Suppressor macrophage treated with lipopolysaccharide for 4 hours (primary cell): ENCODE measurements around the gene SORCS2.

Experiments used
- DNase-seq: peaks from one replicate; pipeline ENCODE4 v3.0.0-alpha.2; 2020

SORCS2 gene

DNA sequence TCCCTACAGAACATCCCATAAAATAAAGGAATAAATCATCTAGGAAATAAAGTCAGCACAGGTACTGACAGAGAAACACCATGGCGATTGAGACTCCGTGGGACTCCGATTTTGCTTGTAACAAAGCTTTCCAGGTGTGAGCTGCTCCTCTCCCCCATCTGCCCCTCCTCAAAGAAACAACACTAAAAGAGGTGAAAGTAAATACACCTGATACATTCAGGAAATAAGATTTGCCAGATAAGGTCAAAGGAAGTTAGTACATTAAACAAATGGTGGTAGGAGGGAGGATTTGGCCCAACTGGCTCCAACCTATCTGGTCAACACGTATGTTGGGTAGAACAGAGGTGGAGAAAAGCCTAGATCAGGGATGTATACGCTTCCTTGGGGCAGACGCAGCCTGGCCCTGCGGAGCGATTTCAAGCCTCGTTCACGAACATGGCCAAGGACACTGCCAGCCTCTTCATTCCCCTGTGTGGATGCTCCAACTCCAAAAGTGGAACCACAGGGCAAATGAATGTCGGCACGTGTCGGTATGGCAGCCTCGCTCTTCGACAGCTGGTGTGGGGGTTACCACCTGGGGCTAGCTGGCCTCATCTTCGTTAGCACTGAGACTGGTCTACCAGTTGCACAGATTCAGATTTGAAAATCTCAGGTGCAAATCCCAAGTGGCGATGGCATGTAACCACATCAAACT lies 584.8 kb downstream of the SORCS2 start:
- DNase-seq: no peak

DNA sequence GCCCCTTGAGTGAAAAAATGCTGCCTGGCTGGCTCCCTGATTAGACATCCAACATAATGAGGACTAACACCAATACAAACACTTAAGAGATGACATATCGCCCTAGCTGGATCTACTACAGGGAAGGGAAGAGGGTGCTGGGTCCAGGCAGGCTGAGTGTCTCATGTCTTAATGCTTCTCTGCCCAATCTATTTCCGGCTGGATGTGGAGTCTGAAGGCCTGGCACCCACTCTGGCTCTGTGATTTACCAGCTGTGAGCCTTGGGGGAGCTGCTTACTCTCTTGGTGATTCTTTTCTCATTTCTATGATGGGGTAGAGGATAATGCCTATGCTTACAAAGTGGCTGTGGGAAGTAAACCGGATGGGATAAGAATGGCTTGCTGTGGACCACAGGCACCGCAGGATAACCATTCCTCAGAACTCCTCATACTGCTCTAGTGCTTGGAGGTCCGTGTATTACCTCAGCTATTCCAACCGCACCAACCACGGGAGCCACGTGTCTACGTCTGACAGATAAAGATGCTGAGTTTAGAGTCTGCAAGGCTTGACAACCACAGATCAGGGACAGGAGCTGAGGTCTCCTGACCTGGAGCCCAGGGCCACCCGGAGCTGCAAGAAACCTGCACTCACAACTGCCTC lies 585.7 kb downstream of the SORCS2 start:
- DNase-seq: no peak

DNA sequence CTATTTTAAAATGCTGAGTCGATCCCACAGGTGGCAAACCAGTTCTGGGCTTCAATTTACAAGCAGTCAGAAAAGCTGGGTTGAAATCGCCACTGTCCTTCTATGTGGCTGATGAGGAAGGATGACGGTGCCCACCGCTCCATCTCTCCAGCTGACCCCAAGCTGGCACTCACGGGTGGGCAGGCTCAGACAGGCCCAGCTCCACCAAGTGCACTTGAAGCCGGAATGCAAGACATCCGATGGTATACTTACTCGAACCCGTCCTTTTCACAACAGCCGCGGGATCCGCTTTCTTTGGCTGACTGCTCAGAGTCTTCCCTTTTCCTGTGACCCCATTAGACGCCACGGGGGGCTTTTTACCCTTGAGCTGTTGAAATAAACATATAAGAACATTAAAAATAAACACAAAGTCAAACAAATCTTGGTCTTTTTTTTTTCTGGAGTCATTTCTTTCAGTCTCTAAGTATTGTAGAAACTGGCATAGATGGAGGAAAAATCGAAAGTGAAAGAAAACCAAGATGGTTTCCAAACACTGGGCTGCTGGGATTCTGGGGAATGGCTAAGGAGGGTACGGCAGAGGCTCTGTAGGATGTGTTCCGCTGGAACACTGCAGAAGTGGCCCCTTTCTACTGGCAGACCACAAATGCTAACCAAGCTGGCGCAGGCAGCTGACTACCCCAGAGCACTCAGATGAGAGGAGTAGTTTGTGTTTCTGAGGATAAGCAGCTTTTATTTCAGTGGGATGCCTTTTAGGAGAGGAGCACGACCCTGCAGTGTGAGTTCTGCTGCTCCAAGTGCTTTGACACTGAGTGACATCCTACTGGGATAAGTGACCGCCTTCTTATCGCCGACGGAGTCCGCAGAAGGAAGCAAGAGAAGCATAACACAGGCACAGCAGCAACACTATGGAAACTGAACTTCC lies 586.4 kb downstream of the SORCS2 start:
- no peak for DNase-seq

DNA sequence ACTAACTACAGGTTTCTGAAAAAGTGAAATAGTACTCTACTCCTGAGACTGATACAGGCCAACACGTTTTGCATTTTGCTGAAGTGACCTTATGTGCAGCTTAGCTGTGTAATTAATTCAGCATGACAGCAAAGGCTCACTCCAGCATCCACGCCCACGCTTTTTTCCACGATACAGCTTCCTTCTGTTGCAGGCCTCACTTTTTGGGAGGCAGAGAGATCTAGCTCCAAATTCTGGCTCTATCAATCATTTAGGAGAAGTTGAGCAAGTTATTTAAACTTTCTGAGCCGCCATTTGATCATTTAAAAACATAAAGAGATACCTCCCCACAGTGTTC lies 587.1 kb downstream of the SORCS2 start:
- DNase-seq: no peak

DNA sequence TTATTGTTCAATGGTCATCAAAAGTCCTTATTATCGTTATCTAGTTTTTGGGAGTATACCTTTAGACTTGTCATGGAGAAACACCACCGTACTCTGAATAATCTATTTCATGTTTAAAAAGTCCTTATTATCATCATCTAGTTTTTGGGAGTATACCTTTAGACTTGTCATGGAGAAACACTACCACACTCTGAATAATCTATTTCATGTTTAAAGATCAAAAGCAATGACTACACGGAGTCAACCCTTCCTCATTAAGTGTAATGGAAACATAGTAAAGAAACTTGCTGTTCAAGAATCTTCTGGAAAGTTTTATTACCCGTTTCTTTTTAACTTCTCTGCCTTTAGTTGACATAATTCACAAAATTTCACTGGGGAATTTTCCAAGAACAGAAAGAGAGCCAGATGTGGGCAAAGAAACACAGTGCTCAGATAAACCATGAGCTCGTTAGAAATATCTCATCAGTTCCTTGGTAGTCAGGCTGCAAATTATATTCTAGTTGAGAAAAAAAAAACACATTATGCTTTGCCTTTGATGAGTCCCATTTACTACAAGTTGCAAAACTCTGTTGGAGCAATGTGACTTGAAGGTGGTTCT lies 588.5 kb downstream of the SORCS2 start:
- DNase-seq: no peak

DNA sequence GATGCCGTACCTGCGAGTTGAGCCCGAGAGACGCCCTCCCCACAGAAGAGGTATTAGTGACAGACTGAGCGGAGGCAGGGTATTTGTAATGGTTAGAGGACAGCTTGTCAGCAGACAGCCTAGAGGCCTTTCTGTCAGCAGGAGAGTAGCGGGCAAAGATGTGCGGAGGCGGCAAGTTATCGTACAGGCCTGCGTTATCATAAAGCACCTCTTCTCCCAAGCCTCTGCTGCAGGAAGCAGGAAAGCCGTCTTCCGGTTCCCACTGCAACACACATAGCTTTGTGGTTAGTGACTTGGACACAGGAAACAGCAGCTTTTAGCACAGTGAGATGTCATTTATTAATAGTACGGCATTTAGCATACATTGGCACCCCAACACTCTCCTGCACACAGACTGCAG lies 589.0 kb downstream of the SORCS2 start:
- peak; percentile 9 for DNase-seq

DNA sequence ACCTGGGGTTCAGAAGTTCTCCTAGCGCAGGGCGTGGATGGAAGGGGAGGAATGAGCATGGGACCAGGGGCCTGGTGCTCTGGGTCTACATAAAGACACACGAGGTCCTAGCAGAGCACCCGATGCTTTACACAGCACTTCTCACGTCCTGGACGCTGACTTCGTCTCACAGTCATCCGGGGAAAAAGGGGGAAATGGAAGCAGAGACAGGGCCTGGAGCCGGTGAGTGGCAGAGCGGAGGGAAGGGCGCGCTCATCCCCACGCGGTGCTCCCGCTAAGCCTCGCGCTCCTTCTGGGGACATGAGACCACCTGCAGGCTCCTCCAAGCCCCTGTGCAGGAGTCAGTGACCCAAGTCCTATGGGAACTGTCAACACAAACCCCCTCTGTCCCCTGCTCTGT lies 589.7 kb downstream of the SORCS2 start:
- DNase-seq: no peak

DNA sequence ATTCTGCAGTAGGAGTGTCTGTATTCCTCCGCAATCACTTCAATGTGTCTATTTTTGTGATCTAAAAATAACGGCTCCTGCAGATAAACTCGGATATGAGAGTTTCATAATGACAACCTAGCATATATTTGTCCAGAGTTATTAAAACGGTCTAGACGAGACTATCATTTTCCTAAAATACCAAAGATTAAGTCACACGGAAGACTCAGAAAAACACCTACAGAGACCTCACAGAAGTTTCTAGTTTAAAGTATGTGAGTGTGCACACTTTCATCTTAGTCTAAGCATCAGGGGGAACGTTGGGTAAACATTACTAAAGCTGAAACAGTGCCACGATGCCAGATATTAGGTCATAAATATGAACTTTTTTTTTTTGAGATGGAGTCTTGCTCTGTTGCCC lies 590.4 kb downstream of the SORCS2 start:
- DNase-seq: no peak

DNA sequence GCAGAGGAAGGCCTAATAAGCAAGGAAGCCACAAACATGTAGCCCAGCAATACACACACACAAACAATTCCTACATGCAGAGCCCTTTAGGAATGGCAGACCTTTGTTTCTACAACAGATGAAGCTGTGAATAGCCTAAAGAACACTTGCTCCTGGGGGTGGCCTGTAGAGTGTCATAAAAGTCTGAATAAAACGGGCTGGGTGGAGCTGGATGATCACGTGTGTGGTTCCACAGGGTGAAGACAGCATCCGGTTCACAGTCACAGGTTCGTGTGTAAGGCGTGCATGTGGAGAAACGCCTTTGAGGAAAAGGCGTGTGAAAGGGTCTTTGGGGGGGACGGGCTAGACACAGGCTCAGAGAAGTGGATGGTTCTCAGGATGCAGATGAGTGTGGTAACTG lies 591.2 kb downstream of the SORCS2 start:
- no peak for DNase-seq

DNA sequence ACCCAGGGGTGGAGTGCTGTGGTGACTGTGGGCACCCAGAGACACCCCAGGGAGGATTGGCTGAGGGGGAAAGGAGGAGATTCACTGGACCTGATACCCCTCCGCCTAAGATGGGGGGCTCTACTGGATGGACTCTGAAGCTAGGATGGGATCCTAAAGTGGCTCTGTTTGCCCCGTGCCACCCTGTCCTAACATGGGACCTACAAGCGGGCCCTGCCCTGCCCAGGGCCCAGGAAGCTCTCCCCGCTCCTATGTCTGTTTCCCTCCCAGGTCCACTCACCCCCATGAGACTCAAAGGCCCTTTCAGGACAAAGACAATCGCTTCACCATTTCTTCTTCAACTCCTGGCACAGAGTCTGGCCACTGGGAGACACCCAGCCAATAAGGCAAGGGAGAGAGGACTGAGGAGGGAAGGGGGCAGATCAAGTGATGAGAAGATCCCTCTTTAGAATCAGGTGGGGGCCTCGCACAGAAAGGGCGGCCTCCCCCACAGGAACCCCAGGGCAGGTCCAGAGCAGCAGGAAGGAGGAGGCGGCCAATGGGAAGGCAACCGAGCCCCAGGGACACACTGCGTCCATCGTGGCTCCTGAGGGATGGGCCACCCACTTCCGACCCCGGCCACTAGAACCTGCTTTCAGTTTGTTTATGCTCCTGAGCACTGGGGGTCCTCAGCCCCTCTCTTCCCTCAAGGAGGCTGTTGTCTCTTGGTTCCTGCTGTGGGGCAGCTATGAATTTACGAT lies 592.0 kb downstream of the SORCS2 start:
- DNase-seq: no peak

DNA sequence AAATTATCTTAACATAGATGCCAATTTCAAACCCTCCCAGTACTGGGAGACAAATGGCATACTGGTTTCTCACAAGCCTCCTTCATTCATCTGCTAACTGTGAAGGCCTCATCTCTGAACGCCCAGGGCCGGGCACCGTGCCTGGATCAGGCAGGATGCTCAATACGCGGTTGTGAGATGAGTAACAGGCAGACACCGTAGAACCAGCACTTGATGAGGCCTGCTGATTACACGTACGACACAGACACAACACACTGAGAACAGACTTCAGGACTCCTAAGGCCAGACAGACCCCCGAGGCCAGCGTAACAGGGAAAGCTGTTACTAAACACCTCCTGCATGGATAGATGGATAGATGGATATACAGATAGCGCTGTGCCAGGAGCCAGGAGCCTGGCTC lies 592.7 kb downstream of the SORCS2 start:
- no peak for DNase-seq

DNA sequence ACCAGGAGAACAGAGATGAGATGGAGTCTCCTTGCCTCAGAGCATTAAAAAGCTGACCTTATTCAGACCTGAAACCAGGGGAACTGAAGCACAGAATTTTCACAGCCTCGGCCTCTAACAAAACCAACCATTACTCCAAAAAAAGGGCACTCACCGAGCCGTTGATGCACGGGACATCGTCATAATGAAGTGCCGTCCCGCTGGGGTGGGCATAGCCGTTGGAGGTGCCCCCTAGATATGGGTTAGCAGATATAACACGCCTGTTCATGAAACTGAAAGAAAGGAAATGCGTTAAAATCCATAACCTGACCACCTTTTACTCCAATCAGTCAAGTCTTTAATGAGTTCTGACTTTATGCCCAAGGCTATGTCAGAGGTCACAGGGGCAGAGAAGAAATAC lies 593.7 kb downstream of the SORCS2 start:
- DNase-seq: no peak

DNA sequence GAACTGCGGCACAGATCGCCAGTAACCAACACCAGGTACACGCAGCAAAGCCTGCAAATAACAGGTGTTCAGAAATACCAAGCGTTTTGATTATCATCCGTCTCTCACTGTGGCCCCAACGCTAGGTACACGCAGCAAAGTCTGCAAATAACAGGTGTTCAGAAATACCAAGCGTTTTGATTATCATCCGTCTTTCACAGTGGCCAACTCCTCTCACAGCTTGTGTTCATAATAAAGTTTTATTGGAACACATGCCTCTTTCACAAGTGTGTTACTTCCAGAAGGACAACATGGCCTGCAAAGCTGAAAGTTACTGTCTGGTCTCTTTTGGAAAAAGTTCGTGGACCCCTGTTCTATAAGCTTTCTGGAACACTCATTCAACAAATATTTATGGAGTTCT lies 594.2 kb downstream of the SORCS2 start:
- no peak for DNase-seq

DNA sequence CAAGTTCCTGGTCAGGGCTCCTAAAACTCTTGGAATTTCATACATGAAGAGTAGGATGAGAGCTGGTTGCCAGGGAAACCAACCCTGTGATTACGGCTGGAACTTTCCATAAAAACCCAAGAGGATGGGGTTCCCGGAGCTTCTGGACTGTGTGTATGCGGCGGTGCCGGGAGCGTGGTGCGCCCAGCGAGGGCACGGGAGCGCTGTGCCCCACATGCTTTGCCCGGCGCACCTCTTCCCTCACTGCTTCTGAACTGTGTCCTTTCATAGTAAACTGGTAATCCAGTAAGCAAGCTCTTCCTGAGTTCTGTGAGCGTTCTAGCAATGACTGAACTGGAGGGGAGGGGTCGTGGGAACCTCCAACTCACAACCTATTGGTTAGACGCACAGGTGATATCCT lies 594.7 kb downstream of the SORCS2 start:
- no peak for DNase-seq

DNA sequence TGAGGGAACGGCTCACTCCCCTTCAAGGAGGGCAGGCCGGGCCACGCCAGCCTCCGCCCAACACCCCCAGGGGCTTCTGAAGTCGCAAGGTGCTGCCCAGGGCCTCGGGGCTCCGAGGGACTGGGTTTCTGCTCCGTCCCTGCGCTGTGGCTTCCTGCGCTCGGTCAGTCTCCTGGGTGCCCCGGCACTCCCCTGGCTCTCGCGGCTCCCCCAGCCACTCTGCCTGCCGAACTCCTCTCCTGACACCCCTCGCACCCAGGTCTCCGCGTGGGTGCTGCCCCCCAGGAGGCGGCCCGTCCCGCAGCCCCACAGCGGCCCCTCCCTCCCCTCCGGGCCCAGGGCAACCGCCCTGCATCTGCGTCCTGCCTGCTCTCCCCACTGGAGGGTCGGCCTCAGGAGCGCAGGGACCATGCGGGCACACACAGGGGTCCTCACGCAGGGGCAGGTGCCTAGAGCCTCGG lies 595.4 kb downstream of the SORCS2 start:
- no peak for DNase-seq

DNA sequence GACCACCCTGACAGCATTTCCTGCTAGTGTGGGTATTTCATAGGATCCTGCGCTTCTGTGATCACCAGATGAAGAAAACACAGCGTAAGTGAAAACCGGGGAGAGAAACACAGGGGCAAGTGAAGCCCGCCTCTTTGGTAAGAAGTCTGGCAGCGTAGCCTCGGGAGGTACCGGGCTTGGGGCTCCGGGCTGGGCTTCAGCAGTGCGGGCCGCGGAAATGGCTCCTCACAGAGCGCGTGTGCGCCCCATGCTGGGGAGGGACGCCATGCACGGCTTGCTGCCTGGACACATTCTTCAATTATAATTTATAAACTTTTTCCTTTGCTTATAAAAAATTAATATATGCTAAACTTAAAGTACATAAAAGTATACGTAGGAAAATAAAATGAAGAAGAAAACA lies 595.9 kb downstream of the SORCS2 start:
- no peak for DNase-seq

DNA sequence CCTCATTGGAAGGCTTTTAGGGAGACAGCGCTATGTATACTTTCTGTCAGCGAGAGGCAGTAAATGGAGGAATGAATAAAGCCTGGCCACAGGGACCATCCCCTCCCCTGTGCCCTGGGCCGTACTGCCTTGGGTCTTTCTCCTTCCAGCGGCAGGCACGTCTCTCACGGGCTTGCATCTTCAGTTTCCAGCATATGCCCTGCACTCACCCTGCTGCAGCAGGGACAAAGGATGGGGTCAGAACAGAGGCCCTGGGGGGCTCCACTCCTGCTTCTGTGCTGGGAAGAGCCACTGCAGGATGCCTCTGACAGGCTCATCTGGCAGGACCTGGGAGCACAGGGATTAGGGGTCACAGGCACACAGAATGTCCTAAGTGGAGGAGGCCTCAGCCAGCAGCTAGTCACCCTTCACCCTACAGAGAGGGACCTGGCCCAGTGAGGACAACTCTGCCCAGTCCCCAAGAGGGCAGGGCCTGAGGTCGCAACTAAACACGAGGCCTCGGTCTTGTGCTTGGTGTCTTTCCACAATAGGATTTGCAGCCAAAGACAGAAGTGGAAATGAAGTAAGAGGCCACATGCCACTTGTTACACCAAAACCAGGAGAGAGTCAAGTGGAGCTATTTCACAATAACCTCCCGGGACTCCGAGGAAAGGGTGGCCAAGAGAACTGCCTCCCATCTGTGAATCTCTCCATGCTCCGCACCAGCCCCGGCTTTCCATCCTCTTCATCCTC lies 596.5 kb downstream of the SORCS2 start:
- peak; percentile 40 for DNase-seq

DNA sequence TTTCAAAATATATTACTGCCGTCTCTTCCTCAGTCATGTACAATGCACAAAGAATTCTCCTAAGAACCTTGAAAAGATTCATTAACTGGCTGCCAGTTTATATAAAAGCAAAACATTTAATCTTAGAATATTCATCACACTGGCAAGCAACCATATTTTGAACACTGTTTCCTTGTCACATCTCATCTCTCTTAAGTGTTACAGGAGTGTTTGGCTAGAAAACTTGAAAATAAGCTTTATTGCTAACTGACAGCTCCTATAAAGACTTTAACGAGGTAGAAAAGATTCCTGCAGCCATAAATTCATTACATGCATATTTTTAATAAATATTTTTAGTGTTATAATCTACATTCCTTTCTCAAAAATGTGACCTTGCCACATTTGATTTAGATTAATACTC lies 597.7 kb downstream of the SORCS2 start:
- DNase-seq: no peak

DNA sequence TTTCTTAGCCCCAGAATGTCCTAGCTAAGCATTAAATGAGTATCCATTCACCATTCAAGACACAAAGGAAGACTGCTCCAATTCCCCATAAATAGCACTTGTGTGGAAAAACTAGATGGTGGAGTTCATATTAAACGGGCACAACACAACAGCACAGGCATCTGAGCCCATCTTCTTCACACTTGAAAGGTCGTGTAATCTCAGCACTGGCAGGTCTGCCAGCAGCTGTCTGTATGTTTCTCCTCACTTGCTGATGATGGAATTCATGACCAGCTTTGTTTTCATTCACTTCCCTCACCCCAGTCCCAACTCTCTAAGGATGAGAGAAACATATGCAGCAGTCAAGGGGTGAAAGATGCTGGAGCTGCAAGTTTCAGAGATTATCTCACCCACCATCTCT lies 598.7 kb downstream of the SORCS2 start:
- DNase-seq: no peak
